Activated CD4-positive, alpha-beta T cell treated with anti-CD3 and anti-CD28 coated beads for 1 hour (primary cell): Measurements from ENCODE around the gene SH3GLB2.
"Not testable (repeated sequence)": the region's sequence is repeated elsewhere in the genome, so short reads cannot be mapped to it uniquely, and the experiment has no call there.

Experiments
- DNase-seq: peaks from one replicate; pipeline ENCODE4 v3.0.0-alpha.2; 2020

Gene SH3GLB2

DNA sequence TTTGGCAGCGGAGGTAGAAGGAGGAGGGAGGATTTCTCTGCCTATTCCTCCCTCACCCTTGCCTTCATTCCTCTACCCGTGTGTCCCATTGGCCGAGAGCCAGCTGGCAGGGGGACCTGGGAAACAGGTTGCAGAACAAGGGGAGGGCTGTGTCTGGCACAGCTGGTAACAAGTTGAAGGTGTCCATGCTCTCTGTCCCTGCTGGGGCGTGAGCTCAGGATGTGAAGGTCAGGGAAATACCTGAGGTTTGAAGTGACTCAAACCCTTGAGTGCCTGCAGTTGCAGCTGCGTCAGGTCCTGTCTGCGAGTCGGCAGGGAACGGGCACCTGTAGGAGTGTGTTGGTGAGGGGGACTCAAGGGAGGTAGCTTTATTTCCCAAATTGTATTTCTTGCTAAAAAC is 24.5 kb upstream of the SH3GLB2 start:
- no peak for DNase-seq

DNA sequence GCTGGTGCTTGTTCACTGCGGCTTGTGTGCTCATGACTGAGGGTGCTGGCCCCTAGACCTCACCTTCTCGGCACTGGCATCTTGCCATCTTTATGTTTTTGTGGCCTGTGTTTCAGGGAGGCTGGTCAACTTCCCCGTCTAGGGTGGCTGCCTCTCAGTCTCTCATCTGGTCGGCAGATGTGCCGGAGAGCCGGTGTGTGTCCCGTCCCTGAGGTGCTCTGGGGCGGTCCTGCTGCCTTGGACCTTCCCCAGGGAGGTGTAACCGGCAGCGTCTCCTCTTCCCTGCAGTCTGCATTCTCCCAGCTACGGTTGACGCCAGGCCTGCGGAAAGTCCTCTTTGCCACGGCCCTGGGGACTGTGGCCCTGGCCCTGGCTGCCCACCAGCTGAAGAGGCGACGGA is 13.9 kb upstream of the SH3GLB2 start:
- DNase-seq = no peak

DNA sequence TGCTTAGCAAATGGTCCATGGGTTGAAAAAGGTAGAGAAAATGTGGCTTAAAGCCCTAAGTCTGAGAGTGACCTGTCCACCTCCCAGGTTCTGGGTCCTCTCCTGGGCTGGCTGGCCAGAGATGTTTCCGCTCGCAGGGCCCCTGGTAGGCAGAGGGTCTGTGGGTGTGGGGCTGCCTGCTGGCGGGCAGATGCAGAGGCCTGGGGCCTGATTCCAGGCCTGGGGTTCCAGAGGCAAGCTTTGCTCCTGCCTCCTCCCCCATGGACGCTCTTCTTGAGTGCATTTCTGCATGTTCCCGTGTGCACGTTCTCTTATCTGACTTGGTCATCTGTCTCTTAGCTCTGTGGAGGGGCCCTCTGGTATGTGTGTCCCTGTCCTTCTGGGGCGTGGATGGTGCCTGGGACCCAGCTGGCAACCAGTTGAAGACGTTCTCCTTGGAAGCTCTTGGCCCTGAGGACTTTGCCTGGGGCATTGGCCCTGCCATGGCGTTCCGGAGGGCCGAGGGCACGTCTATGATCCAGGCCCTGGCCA is 12.0 kb upstream of the SH3GLB2 start:
- no peak for DNase-seq

DNA sequence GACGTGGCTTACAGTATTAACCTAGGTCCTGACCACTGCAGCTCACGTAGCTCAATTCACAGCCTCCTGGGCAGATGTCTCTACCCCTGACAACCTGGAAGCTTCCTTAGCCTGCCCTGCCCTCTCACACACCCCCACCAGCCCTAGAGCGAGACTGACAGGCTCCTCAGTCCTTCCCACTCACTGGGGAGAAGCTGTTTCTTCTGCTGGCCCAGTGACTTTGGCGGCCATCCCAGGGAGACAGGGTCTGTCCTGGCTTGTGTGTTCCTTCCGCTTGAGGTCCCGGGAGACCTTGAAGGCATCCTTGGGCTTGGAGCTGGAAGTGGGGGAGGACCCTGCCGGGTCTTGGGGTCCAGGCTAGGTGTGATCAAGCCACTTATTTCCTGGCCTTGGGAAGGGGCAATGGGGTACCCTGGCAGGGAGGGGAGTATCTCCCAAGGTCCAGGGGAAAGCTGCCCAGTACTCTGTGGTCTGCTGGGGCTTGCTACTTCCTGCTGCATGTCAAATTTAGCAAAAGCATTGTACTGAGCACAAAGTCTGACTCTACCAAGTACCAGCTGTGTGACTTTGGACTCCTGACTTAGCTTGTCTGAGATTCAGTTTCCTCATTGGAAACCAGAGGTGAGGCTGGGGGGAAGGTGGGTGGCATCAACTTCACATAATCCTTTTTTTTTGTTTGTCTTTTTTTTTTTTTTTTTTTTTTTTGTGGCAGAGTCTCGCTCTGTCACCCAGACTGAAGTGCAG is 10.2 kb upstream of the SH3GLB2 start:
- no peak for DNase-seq

DNA sequence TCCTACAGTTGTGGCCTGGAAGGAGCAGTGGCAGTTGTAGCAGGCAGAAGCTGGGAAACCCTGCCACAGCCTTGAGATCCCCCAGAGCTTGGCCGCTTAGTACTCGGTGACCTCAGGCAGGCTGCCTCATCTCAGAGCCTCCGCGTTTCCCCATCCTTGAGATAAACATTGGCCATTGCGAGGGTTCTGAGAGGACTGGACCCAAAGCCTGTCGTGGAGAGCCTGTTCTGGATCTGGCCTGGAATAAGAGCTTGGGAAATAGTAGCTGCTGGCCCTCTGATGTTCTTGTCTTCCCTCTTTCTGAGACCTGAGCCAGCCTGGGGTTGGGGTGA is 9.6 kb upstream of the SH3GLB2 start:
- DNase-seq = no peak

DNA sequence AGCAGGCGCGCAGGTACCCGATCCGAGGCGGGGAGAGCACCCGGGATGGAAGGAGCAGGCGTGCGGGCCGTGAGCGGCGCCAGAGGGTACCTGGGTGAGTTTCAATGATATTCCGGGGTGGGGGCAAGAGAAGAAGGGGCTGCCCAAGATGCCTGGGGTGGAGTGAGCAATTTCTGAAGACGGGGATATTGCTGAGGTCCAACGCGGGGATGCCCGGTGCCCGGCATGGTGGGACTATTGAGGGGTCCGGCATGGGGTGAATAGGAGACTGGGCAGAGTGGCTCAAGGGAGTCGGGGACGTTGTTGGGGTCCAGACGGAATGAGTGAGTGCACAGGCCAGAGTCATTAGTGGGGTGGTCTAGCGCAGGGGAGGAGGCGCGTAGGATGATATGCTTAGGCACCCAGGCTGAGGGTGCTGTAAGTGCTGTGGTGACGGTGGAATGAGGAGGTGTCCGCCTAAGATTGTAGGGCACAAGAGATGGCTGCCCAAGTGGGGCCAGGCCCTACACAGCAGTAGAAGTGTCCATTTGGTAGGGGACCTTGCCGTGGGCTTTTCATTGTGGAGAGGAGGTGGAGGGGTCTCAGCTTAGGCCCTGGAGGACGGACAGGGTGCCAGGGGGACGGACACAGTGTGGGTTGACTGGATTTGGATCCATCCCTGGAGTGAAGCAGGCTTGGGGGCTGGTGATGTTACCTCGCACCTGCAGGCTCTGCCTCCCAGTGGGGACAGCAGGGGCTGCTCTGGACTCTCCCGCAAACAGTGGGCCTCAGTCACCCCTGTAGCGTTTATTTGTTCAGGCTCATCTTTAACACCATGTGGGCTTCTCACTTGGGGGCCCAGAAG is 9.0 kb upstream of the SH3GLB2 start:
- no peak for DNase-seq

DNA sequence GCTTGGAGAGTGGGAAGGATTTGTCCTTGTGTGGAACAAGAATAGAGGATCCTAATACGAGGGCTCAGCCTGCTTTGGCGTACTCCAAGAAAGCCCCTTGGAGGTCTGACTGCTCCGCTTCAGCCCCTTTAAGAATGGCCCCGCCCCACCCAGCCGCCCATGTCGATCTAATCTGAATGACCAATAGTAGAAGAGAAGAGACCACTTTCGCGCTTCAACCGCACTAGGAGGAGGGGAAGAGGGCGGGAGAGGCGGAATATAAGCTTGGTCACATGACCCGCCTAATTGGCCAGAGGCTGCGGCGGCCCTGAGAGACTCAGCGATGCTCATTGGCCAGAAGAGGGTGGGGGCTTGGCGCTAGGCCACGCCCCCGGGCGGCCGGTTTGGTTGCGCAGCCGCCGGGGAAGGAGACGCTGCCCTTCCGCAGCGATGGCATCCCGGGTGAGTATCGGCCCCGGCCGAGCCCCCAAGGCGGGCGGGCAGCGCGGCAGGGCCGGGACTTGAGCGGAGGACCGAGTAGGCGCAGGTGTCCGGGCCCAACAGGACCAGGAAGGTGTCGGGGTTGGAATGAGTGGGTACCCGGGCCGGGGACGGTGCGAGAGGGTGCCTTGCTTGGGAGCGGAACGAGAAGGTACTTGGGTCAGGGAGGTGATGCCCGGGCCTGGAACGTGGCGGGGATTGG is 8.3 kb upstream of the SH3GLB2 start, which contains the start of gene MIGA2:
MIGA2 (plus strand) TSS at position 386 of the 682 bp plus-strand sequence. CDS start 3,969 bp downstream, outside the sequence.
- DNase-seq = peak; percentile 87

DNA sequence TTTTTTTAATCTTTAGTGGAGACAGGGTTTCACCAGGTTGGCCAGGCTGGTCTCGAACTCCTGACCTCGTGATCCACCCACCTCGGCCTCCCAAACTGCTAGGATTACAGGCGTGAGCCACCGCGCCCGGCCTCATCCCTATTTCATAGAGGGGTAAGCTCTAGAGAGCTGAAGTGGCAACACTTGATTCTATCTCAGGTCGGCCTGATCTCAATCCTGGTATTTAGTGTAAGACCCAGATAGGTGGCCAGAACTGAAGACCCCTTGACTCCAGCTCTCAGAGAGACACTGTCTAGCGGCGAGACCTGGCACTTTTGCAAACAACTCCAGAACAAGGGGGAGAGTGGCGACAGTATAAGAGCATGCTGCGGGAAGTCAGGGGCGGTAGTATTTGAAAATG is 7.7 kb upstream of the SH3GLB2 start:
- DNase-seq = not testable (repeated sequence)

DNA sequence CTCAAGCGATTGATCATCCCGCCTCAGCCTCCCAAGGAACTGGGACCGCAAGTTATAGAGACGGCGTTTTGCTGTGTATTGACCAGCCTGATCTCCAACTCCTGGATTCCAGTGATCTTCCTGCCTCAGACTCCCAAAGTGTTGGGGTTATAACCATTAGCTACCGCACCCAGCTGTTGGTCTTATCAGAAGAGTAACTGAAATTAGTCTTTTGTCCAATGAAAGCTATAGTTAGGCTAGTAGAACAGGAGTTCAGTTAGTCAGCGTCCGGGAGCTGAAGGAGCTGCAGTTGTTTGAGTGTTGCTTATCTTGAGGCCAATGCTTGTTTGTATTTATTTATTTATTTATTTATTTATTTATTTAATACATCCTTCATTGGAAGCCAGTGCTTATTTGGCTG is 5.1 kb upstream of the SH3GLB2 start:
- no peak for DNase-seq

DNA sequence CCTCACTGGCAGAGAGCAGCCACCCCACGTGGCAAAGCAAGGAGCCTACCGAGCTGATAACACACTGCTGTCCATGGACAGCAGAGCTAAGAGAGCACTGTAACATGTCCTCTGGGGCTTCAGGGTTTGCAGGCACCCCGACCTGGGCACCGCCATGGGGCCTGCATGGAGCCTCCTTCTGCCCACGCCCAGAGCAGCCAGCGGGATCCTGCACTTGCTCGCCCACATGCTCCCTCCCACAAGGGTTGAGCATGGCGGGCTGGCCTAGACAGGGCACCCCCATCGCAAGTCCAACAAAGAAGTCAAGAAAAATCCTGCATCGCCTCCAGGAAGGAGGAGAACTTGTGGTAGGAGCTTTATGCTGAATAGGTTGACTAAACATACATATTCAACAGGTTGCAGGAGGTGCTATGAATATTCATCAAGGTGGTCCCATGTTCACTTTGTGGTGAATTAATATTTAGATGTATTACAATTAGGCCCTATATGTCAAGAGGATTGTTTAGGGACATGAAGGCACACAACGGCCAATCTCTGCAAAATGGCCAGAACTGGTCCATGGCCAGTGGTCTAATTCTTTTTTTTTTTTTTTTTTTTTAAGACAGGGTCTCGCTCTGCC is 4.5 kb upstream of the SH3GLB2 start:
- no peak for DNase-seq

DNA sequence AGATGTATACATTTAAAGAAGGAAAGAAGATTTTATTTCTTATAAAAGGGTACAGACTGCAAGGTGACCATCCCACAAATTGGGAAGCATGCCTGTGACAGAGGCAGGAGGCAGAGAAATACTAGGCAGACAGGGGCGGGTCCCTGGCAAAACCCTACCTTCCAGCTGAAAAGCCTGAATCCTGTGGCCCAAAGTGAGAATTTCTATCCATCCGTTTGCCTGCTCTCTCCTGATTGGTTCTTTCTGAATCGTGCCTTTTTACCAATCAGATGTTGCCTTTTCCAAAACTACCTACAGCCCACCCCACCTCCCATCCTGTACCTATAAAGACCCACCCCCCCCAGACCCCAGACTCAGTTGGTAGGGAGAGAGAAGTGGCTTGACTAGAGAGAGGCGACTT is 3.4 kb upstream of the SH3GLB2 start:
- no peak for DNase-seq

DNA sequence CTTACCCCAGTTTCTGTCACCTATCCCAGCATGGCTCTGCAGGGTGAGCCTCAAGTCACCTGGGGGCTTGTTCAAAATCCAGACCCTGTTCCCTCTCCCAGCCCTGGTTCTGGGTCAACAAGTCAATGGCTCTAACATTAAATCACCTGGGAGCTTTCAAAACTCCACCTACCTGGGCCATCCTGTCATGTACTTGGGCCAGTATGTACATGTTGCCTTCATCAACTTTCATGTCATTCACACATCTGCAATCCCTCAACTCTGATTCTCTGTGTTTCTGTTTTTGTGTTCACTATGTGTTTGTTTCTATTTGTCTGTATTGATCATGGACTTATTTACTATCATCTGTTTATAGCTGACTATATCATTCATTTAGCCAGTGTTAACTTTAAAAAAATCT is 2.1 kb upstream of the SH3GLB2 start:
- DNase-seq = no peak

DNA sequence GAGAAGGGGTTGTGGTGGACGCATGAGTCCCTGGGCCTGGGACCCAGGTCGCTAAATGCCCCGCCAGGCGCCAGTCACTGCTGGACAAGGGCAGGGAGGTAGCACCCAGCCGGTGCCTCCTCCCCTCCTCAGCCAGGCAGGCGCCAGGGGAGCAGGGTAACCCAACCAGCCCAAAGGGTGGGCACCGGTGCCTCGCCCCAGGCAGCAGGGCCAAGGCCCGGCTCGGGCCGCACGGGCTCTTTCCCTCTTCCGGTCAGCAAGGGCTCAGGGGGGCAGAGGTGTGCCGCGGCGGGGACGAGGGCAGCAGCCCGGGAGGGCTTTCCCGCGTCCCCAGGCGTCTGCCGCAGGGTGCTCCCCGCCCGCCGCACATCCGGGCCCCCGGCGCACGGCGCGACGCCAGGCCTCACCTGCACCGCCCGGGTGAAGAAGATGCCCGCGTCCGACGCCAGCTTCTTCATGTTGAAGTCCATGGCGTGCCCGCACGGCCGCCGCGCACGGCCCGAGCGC is 393 bp downstream of the SH3GLB2 start:
- no peak for DNase-seq

DNA sequence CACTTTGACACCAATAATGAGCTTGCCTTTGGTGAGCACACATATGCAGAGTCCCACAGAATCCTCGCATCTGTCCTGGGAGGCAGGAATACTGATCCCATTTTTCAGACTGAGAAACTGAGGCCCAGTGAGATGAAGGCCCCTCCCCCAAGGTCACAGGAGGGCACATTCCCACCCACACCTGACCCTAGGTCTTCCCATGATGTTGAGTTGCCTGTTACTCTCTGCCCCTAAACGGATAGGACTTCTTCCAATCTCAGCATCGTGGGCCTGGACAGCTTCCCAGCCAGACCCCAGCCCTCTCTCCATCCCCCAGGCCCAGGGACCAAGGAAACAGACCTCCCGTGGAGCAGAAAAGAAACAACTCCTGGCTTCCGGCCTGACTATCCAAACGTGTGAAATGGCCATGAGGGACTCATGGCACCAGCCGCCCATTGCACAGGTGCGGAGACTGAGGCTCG is 877 bp downstream of the SH3GLB2 start:
- no peak for DNase-seq

DNA sequence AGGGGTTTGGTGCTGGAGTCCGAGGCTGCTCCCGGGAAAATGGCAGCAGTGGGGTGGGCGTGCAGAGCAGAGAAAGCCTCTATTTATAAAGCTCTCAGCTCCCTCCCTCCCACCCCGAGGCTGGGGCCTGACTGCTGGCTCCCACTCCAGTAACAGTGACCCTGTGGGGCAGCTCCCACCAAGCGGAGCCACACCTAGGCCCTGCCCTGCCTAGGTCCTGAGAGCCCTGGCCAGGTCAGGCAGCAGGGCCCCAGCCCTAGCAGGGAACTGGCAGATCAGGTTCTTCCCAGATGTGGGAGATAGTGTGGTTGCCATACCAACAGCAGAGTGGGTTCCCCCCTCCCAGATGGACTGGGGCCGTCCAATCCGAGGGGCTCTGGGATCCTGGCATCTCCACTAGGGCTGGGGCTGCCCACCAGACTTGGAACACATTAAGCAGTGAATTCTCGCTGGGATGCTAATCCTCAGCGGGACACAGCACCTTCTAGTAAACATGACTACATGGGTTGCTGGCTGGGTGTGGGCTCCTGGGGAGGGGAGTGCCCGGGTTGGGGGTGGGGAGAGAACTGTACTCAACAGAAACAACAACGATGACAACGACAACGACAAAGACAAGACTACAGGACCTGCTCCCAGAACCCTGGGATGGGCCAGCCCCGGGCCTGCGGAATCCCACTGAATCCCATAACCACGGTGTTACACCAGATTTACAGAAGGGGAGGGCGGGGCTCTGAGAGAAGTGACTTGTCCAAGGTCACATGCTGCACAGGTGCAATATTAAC is 1.5 kb downstream of the SH3GLB2 start:
- DNase-seq = no peak

DNA sequence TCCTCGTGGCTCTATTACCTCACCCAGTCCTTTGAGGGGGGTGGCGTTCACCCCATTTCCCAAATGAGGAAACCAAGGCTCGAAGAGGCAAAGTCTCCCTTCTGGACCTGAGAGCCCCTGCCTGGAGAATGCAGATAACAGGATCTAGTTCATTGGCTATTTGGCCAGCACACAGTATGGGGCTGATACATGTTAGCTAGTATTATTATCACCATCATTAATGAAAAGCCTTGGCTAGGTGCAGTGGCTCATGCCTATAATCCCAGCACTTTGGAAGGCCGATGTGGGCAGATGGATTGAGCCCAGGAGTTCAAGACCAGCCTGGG is 4.3 kb downstream of the SH3GLB2 start:
- DNase-seq = no peak

DNA sequence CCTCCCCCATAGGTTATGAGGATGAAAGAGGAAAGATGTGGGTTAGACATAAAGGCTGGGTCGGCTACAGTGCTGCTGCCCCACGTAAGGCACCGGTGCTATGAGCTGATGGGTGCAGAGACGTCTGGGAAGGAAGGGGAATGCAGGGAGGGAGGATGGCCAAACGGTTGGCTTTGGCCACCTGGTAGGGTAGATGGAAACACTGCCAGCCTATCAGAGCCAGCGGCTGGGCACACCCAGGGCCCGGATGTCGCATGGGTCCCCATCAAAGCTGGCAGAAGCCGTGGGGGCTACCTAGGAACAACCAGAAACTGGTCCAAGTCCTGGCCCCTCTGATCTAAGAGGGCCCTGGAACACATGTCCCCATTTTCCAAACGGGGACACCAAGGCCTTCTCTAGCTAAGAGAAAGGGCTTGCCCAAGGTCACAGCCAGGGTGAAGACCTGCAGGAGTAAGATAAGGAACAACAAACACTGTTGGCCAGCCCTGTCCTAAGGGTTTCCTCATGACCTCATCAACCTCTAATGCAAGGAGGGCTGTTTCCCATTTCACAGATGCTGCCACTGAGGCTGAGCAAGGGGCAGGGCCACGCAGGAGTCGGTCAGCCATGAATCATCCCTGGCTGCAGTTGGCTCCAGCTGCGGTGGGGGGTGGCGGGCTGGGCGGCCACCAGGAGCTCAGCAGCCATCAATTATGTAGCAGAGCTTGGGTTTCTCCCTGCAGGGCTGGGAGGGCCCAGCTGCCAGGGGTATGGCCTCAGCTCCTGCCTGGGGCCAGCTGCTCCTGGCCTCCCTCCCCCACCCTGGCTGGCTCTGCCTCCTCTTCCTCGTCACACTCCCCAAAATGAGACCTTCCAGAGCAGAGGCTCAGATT is 4.9 kb downstream of the SH3GLB2 start:
- no peak for DNase-seq

DNA sequence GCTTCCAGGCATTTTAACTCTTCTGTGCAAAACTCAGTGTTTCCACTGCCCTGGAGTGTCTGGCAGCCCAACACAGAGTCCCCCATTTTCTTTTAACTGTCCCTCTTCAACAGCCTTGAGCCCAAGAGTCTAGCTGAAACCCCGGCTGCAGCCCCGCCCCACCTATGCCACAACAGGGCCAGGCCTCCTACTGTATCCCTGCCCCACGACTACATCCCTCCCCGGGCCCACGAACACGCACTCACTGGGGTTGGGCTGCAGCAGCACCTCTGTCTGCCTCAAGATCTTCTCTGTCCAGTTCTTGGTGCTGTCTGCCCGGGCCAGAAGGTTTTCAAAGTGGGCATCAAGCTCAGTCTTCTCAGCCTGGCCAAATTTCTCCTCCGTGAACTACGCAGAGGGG is 6.1 kb downstream of the SH3GLB2 start:
- no peak for DNase-seq

DNA sequence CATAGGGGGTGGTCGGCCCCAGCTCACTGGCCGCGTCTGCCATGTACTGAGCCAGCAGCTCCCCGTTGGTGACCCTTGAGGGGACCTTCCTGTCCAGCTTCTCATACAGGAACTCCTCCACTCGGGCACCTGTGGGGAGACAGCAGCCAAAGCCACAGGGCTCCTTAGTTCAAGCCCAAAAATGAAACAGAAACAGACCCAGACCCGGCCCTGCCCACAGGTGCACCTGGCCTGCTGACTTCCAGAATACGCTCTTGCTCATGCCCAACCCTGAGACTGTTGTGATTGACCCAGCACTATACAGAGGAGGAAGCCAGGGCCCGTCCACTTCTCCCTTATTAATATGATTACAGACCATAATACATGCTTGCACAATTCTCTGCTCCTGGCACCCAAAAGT is 7.0 kb downstream of the SH3GLB2 start:
- DNase-seq = no peak

DNA sequence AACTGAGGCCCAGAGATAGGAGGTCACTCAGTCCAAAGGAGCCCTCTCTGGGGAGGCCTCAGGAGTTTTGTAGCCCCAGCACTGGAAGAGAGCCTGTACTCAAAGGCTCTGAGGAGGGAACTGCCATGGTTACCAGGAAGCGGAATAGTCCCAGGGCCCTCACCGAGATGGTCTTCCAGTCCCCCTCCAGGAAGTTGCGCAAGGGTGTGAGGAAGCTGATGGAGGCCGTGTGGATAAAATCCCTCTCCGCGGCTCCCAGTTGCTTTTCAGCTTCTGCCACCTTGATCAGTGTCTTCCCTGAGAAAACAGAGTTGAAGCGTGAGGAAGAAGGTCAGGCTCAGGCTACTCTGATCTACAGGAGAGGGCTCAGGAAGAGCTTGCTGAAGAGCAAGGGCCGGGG is 13.5 kb downstream of the SH3GLB2 start:
- DNase-seq = no peak

DNA sequence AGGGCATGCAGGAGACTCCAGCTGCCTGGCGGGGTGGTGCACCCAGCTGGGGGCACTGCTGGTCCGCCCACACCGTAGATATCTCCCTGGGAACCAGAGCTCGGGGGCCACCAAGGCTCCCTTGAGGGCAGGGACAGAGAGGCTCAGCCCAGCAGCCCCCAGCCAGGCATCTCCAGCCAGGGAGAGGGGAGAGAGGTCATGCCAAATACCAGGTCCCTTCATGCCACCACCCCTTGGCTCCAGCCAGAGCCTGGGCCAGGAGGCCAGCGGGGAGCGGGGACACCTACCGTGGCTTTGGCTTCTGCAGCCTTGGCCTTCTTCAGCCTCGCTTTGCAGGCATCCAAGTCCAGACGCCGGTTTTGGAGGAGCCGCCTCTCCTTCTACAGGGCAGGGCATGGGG is 14.0 kb downstream of the SH3GLB2 start:
- no peak for DNase-seq
